OCI-LY7 (cell line): ENCODE measurements around the gene EFNA5. TPM values are rescaled to one million over a fixed set of nuclear protein-coding genes. Genes with fewer than 3 reads are reported as not detected.

Source experiments
- BruUV-seq: library from RNA; stranded (reverse); fragments of 400-500 nt; replicated peaks from 2 replicates; lab custom pipeline; 2021; lab: Mats Ljungman, UMichigan
- CTCF ChIA-PET: fragments of 300-600 bp; sonication (Branson Sonifier 250); formaldehyde crosslinking; loops from one replicate; lab custom pipeline; 2022; ENCODE audit warnings: antibody characterized with exemption; ENCODE audit not compliant: unreplicated experiment; lab: Charles Lee
- POLR2A ChIA-PET: fragments of 300-600 bp; sonication (Branson Sonifier 250); formaldehyde crosslinking; loops from one replicate; lab custom pipeline; 2022; ENCODE audit warnings: antibody characterized with exemption; lab: Charles Lee
- DNase-seq: peaks from one replicate; pipeline ENCODE4 v3.0.0-alpha.2; 2015; ENCODE audit warnings: low spot score
- H2AFZ ChIP-seq: fragments of 200-600 bp; sonication (generic), shearing (Covaris generic); 2 replicates; pipeline ENCODE4 v1.6.1; 2014; ENCODE audit warnings: mild to moderate bottlenecking, antibody characterized with exemption, low read length, moderate library complexity
- H3K27ac ChIP-seq: fragments of 200-600 bp; sonication (generic); 2 replicates; pipeline ENCODE4 v1.5.1; 2014; ENCODE audit warnings: mixed run types, low read depth, mild to moderate bottlenecking, moderate library complexity, low read length, inconsistent platforms; ENCODE audit not compliant: poor library complexity, severe bottlenecking
- H3K36me3 ChIP-seq: fragments of 200-600 bp; sonication (generic); 2 replicates; pipeline ENCODE4 v1.6.1; 2014; ENCODE audit warnings: mild to moderate bottlenecking, antibody characterized with exemption, low read length, moderate library complexity, mixed read lengths; ENCODE audit not compliant: insufficient read depth
- H3K4me1 ChIP-seq: fragments of 200-600 bp; sonication (generic); 2 replicates; pipeline ENCODE4 v1.5.1; 2014; ENCODE audit warnings: mild to moderate bottlenecking, low read length; ENCODE audit not compliant: insufficient read depth, poor library complexity, severe bottlenecking
- H3K4me2 ChIP-seq: fragments of 200-600 bp; sonication (generic); 2 replicates; pipeline ENCODE4 v1.6.1; 2014; ENCODE audit warnings: mild to moderate bottlenecking, low read length
- H3K4me3 ChIP-seq: fragments of 200-600 bp; sonication (generic); 2 replicates; pipeline ENCODE4 v1.5.1; 2014; ENCODE audit warnings: mild to moderate bottlenecking, low read depth, low read length; ENCODE audit not compliant: poor library complexity, severe bottlenecking
- H3K79me2 ChIP-seq: fragments of 200-600 bp; sonication (generic); 2 replicates; pipeline ENCODE4 v1.6.1; 2016; ENCODE audit warnings: low read depth, mild to moderate bottlenecking, low read length, moderate library complexity, mixed read lengths; ENCODE audit not compliant: insufficient read depth
- H3K9me2 ChIP-seq: fragments of 200-600 bp; sonication (generic); 2 replicates; pipeline ENCODE4 v1.6.1; 2016; ENCODE audit warnings: mild to moderate bottlenecking, low read length, mixed read lengths; ENCODE audit not compliant: insufficient read depth
- H3K9me3 ChIP-seq: fragments of 200-600 bp; sonication (generic); 2 replicates; pipeline ENCODE4 v1.6.1; 2014; ENCODE audit warnings: mild to moderate bottlenecking, mixed run types, low read length, mixed read lengths
- H4K20me1 ChIP-seq: fragments of 200-600 bp; sonication (generic); 2 replicates; pipeline ENCODE4 v1.6.1; 2014; ENCODE audit warnings: mild to moderate bottlenecking, antibody characterized with exemption, low read length, moderate library complexity, mixed read lengths; ENCODE audit not compliant: insufficient read depth
- EZH2phosphoT487 ChIP-seq: fragments of 200-600 bp; sonication (generic); IDR thresholded peaks from 2 replicates; pipeline ENCODE4 v1.6.1; 2018; ENCODE audit warnings: low read depth, borderline replicate concordance, mild to moderate bottlenecking, mixed run types, antibody characterized with exemption, low read length, moderate library complexity, mixed read lengths
- intact Hi-C: fragments of 100-400 bp; cut with micrococcal nuclease; formaldehyde crosslinking; loops from one replicate; pipeline ENCODE4 v1.10.0; 2022; ENCODE audit not compliant: unreplicated experiment
- total RNA-seq, 2 experiments: library from RNA; depleted of rRNA in 1 of 2; stranded (reverse); fragments of >200 nt in 1 of 2; shearing (Covaris generic) in 1 of 2; gene quantifications; 2 replicates each; pipeline ENCODE4 v1.2.3, GENCODE V29; 2014 to 2022
- TF ChIP-seq, protein P1 (sequence below): fragments of 200-600 bp; sonication (generic); conservative IDR thresholded peaks from 2 replicates; pipeline ENCODE4 v1.5.1; 2014; ENCODE audit warnings: mild to moderate bottlenecking, antibody characterized with exemption, low read length, moderate library complexity, mixed read lengths

The EFNA5 gene
- total RNA-seq, 2 experiments from 2014 or later, result 2.1 to 3.1 TPM

DNA sequence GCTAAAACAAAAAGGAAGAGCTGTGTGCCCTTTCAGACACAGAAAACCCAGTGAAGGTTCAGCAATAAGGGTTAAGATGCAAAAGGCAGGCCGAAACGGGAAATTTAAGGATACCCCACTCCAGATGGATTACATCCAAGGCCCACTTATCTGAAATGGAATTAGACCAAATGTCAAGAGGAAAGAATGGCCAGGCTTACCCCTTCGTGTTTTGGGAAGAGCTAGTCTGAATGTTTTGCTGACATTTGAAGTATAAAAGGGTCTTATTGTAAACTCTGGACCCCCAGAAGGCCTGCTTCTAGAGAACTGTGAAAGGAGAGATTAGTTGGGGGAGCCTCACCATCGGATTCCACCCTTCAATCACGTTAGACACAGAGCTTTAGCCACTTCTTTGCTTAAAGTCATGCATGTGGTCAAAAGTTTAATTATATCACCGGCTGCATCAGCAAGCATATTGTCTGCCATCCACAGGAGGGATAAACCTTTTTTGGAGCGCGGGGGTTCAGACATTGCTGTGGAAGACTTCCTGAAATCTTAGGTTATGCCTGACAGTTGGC lies 93.3 kb downstream of the EFNA5 start:
- H3K4me2 ChIP-seq, result no peak overlapping the region
- DNase-seq, result no peak
- no peak overlapping the region for H3K4me3 ChIP-seq
- no peaks in the 10 kb centered on the region for H3K9me2 ChIP-seq
- H3K36me3 ChIP-seq, result no peaks in the 10 kb centered on the region
- H4K20me1 ChIP-seq, result no peaks in the 10 kb centered on the region
- H3K4me1 ChIP-seq, result peaks cover 13% of the 10 kb centered on the region
- H3K9me3 ChIP-seq, result no peaks in the 10 kb centered on the region
- H3K79me2 ChIP-seq, result no peaks in the 10 kb centered on the region
- ChIA-PET POLR2A (interaction anchor here (0.6 to 1.2 kb wide), 6 partner anchors 9 to 82 kb away, joined by 3 to 4 read pairs (median 3); no protein-coding TSS in a partner anchor), CTCF (no interaction called here)
- BruUV-seq, result no TSS peak
- intact Hi-C loops, result no loop called here
- TF ChIP-seq EZH2phosphoT487, result no peak
- TF ChIP-seq, protein P1, sequence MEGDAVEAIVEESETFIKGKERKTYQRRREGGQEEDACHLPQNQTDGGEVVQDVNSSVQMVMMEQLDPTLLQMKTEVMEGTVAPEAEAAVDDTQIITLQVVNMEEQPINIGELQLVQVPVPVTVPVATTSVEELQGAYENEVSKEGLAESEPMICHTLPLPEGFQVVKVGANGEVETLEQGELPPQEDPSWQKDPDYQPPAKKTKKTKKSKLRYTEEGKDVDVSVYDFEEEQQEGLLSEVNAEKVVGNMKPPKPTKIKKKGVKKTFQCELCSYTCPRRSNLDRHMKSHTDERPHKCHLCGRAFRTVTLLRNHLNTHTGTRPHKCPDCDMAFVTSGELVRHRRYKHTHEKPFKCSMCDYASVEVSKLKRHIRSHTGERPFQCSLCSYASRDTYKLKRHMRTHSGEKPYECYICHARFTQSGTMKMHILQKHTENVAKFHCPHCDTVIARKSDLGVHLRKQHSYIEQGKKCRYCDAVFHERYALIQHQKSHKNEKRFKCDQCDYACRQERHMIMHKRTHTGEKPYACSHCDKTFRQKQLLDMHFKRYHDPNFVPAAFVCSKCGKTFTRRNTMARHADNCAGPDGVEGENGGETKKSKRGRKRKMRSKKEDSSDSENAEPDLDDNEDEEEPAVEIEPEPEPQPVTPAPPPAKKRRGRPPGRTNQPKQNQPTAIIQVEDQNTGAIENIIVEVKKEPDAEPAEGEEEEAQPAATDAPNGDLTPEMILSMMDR, result no peak
- H2AFZ ChIP-seq, result peak overlapping the region; percentile 61
- H3K27ac ChIP-seq, result no peak overlapping the region

DNA sequence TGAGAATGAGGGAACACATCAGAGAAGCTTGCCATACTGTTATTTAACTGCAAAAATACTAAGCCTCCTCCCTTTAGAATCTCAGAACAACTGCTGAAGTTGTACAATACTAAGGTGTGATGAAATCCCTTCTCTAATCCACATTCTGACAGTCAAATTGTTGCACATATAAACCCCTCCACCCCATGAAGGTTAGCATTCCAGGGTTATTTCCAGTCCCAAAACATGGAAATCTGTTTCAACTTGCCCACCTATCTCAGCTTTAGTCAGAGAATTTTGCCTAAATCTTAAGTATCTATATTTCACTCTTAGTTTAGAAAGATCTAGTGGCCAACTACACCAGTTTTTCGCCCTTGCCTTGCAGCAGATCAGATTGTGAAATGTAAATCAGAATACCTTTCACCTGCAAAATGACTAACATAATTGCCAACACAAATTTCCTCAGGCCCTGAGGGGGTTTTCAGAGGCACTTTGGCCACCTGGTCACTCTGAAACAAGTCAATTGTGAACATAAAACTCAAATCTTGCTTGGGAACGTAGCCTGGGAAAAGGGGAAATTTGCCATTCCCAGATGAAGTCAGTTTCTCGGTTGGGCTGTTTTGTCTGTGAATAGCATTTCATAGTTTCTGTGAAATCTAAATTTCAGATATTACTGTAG lies 93.9 kb downstream of the EFNA5 start:
- Histone ChIP-seq H3K4me3 (no peak overlapping the region), H3K79me2 (no peaks in the 10 kb centered on the region), H2AFZ (peak overlapping the region; percentile 61), H4K20me1 (no peaks in the 10 kb centered on the region), H3K9me3 (no peaks in the 10 kb centered on the region), H3K27ac (no peak overlapping the region), H3K4me1 (peaks cover 19% of the 10 kb centered on the region), H3K4me2 (no peak overlapping the region), H3K9me2 (no peaks in the 10 kb centered on the region), H3K36me3 (no peaks in the 10 kb centered on the region)
- intact Hi-C loops, result no loop called here
- TF ChIP-seq, protein P1, result no peak
- TF ChIP-seq EZH2phosphoT487, result no peak
- CTCF ChIA-PET, result no interaction called here
- POLR2A ChIA-PET, result interaction anchor here (0.6 to 1.2 kb wide), 5 partner anchors 9 to 81 kb away, joined by 3 read pairs; no protein-coding TSS in a partner anchor
- BruUV-seq, result no TSS peak
- DNase-seq, result no peak

GRCh38 chr5:107576155-107576554 lies 94.6 kb downstream of the EFNA5 start:
- no peaks in the 10 kb centered on the region for H3K9me3 ChIP-seq
- H3K9me2 ChIP-seq, result no peaks in the 10 kb centered on the region
- no peaks in the 10 kb centered on the region for H3K79me2 ChIP-seq
- no peak overlapping the region for H3K27ac ChIP-seq
- intact Hi-C loops, result no loop called here
- DNase-seq, result no peak
- no peak overlapping the region for H3K4me2 ChIP-seq
- peaks cover 26% of the 10 kb centered on the region for H3K4me1 ChIP-seq
- ChIA-PET POLR2A (interaction anchor here (0.5 to 1.4 kb wide), 4 partner anchors 18 to 247 kb away, joined by 3 to 5 read pairs (median 3); no protein-coding TSS in a partner anchor), CTCF (no interaction called here)
- no peak overlapping the region for H3K4me3 ChIP-seq
- TF ChIP-seq EZH2phosphoT487, result no peak
- TF ChIP-seq, protein P1, result no peak
- H3K36me3 ChIP-seq, result no peaks in the 10 kb centered on the region
- H2AFZ ChIP-seq, result no peak overlapping the region; the same call in 1 of the 2 replicates
- H4K20me1 ChIP-seq, result no peaks in the 10 kb centered on the region
- no TSS peak for BruUV-seq
